Endodermal cell (in vitro differentiated cells): ENCODE data around the gene AHRR. TPM values are rescaled to one million over a fixed set of nuclear protein-coding genes. Genes with fewer than 3 reads are reported as not detected.

Source experiments
- DNase-seq: peaks from one replicate; pipeline ENCODE4 v3.0.0-alpha.2; 2017
- H3K27ac ChIP-seq: 2 replicates; pipeline ENCODE4 v1.5.1; 2013; ENCODE audit warnings: mild to moderate bottlenecking, low read depth, low read length, moderate library complexity
- H3K27me3 ChIP-seq: 2 replicates; pipeline ENCODE4 v1.6.1; 2013; ENCODE audit warnings: mild to moderate bottlenecking, low read length, moderate library complexity; ENCODE audit not compliant: insufficient read depth, control insufficient read depth, poor library complexity, severe bottlenecking
- H3K36me3 ChIP-seq: 2 replicates; pipeline ENCODE4 v1.7.0; 2013; ENCODE audit warnings: mild to moderate bottlenecking, low read length, moderate library complexity; ENCODE audit not compliant: control insufficient read depth, insufficient read depth
- H3K4me1 ChIP-seq: one replicate; pipeline ENCODE4 v1.7.0; 2013; ENCODE audit warnings: low read length; ENCODE audit not compliant: control insufficient read depth, insufficient read depth
- H3K4me3 ChIP-seq: 2 replicates; pipeline ENCODE4 v1.5.1; 2013; ENCODE audit warnings: mild to moderate bottlenecking, low read length, moderate library complexity
- H3K9ac ChIP-seq: 2 replicates; pipeline ENCODE4 v1.6.1; 2013; ENCODE audit warnings: mild to moderate bottlenecking, low read length, moderate library complexity; ENCODE audit not compliant: poor library complexity, severe bottlenecking; ENCODE audit errors: extremely low read depth
- H3K9me3 ChIP-seq: 2 replicates; pipeline ENCODE4 v1.6.1; 2013; ENCODE audit warnings: mild to moderate bottlenecking, low read length, moderate library complexity; ENCODE audit not compliant: control insufficient read depth
- H3K27ac Mint-ChIP-seq: 2 replicates; pipeline ENCODE4 v1.8.0; 2020; ENCODE audit warnings: mixed read lengths
- H3K27me3 Mint-ChIP-seq: 2 replicates; pipeline ENCODE4 v1.8.0; 2021; ENCODE audit warnings: mild to moderate bottlenecking, mixed read lengths; ENCODE audit not compliant: insufficient read depth
- H3K36me3 Mint-ChIP-seq: 2 replicates; pipeline ENCODE4 v1.8.0; 2020; ENCODE audit warnings: low read depth, mixed read lengths
- H3K4me1 Mint-ChIP-seq: 2 replicates; pipeline ENCODE4 v1.8.0; 2020; ENCODE audit warnings: mixed read lengths
- H3K4me3 Mint-ChIP-seq: 2 replicates; pipeline ENCODE4 v1.8.0; 2020; ENCODE audit warnings: mild to moderate bottlenecking, moderate library complexity, mixed read lengths
- H3K9me3 Mint-ChIP-seq: 2 replicates; pipeline ENCODE4 v1.8.0; 2020; ENCODE audit warnings: mild to moderate bottlenecking, mixed read lengths
- WGBS, 2 experiments: methylation state at CpG; one replicate each; pipeline versions ENCODE4 v1.1.5 to v1.1.7; 2013; ENCODE audit warnings: missing lambda C conversion rate in 2 of 2, mixed read lengths in 1 of 2; ENCODE audit not compliant: insufficient coverage in 1 of 2, insufficient read length in 1 of 2; 5-methylcytosine and 5-hydroxymethylcytosine counted together
- total RNA-seq, 2 donors: library from RNA; stranded (reverse); fragmentation: NEBNext Ultra II Directional in 1 of 2; extraction: Animal tissue kit (Norgen Biotek cat#: 25700) in 1 of 2; gene quantifications; 2 replicates in 1 of 2; 3 replicates in 1 of 2; pipeline ENCODE4 v1.2.1, GENCODE V29; 2021
- TF ChIP-seq, protein P1 (sequence below): fragments of 200-600 bp; sonication (generic); conservative IDR thresholded peaks from 2 replicates; pipeline ENCODE4 v1.5.0; 2021; ENCODE audit warnings: antibody characterized with exemption, mild to moderate bottlenecking

The AHRR gene
- total RNA-seq, 2 donors from 2014 or later = 1.4 to 2.0 TPM

DNA sequence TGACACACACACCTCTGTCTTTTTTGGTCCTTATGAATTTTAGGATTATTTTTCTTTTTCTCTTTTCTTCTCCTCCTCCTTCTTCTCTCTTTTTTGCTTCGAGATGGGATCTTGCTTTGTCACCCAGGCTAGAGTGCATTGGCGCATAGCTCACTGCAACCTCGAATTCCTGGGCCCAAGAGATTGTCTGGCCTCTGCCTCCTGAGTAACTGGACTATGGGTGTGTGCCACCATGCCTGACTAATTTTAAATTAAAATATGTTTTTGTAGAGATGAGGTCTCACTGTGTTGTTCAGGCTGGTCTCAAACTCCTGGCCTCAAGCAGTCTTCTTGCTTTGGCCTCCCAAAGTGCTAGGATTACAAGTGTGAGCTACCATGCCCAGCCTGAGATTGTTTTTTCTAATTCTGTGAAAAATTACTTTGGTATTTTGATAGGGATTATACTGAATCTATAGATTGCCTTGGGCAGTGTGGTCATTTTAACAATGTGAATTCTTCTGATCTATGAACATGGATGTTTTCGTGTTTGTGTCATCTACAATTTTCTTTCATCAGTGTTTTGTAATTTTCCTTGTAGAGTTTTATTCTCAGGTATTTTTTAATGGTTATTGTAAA is 7.7 kb downstream of the AHRR start:
- no peaks in the 10 kb centered on the region for H3K9me3 ChIP-seq
- H3K27me3 Mint-ChIP-seq = peaks cover 39% of the 10 kb centered on the region
- TF ChIP-seq, protein P1, sequence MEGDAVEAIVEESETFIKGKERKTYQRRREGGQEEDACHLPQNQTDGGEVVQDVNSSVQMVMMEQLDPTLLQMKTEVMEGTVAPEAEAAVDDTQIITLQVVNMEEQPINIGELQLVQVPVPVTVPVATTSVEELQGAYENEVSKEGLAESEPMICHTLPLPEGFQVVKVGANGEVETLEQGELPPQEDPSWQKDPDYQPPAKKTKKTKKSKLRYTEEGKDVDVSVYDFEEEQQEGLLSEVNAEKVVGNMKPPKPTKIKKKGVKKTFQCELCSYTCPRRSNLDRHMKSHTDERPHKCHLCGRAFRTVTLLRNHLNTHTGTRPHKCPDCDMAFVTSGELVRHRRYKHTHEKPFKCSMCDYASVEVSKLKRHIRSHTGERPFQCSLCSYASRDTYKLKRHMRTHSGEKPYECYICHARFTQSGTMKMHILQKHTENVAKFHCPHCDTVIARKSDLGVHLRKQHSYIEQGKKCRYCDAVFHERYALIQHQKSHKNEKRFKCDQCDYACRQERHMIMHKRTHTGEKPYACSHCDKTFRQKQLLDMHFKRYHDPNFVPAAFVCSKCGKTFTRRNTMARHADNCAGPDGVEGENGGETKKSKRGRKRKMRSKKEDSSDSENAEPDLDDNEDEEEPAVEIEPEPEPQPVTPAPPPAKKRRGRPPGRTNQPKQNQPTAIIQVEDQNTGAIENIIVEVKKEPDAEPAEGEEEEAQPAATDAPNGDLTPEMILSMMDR = no peak
- 87% methylated on average over 3 to 4 of the region's 4 CpGs for WGBS, 2 experiments
- no peak overlapping the region for H3K27ac Mint-ChIP-seq
- H3K27ac ChIP-seq = no peak overlapping the region
- H3K36me3 ChIP-seq = no peaks in the 10 kb centered on the region
- H3K9me3 Mint-ChIP-seq = no peaks in the 10 kb centered on the region
- no peak for DNase-seq
- H3K4me1 Mint-ChIP-seq = no peaks in the 10 kb centered on the region
- no peak overlapping the region for H3K4me3 ChIP-seq
- H3K4me3 Mint-ChIP-seq = no peak overlapping the region
- no peaks in the 10 kb centered on the region for H3K36me3 Mint-ChIP-seq
- no peaks in the 10 kb centered on the region for H3K27me3 ChIP-seq
- H3K4me1 ChIP-seq = no peaks in the 10 kb centered on the region
- no peak overlapping the region for H3K9ac ChIP-seq

- H3K9me3 ChIP-seq = no peaks in the 10 kb centered on the region
- H3K27me3 ChIP-seq = no peaks in the 10 kb centered on the region
- Mint-ChIP-seq H3K27ac (no peak overlapping the region), H3K4me1 (no peaks in the 10 kb centered on the region), H3K27me3 (peaks cover 40% of the 10 kb centered on the region), H3K4me3 (no peak overlapping the region), H3K36me3 (no peaks in the 10 kb centered on the region), H3K9me3 (no peaks in the 10 kb centered on the region)
- no peak overlapping the region for H3K9ac ChIP-seq
- DNase-seq = no peak
- H3K4me1 ChIP-seq = no peaks in the 10 kb centered on the region
- TF ChIP-seq, protein P1 = no peak
- no peaks in the 10 kb centered on the region for H3K36me3 ChIP-seq
- WGBS, 2 experiments = 89 to 100% methylated on average over 1 of the region's 1 CpG
- no peak overlapping the region for H3K27ac ChIP-seq
- no peak overlapping the region for H3K4me3 ChIP-seq
Observed at GRCh38 chr5:329768-330167, 8.3 kb downstream of the AHRR start.

GRCh38 chr5:332843-333242 is 11.3 kb downstream of the AHRR start:
- no peaks in the 10 kb centered on the region for H3K9me3 ChIP-seq
- DNase-seq = no peak
- H3K27ac ChIP-seq = no peak overlapping the region
- no peaks in the 10 kb centered on the region for H3K4me1 Mint-ChIP-seq
- H3K4me3 ChIP-seq = no peak overlapping the region
- H3K9ac ChIP-seq = no peak overlapping the region
- H3K27ac Mint-ChIP-seq = no peak overlapping the region
- no peaks in the 10 kb centered on the region for H3K9me3 Mint-ChIP-seq
- no peaks in the 10 kb centered on the region for H3K36me3 Mint-ChIP-seq
- no peaks in the 10 kb centered on the region for H3K27me3 ChIP-seq
- 95 to 100% methylated on average over 2 to 4 of the region's 5 CpGs for WGBS, 2 experiments
- peaks cover 22% of the 10 kb centered on the region for H3K27me3 Mint-ChIP-seq
- H3K4me3 Mint-ChIP-seq = no peak overlapping the region
- TF ChIP-seq, protein P1 = no peak
- no peaks in the 10 kb centered on the region for H3K36me3 ChIP-seq
- no peaks in the 10 kb centered on the region for H3K4me1 ChIP-seq
